Stomach (tissue), 9 donors: Measurements from ENCODE around the gene CTNNA3. TPM values are rescaled to one million over a fixed set of nuclear protein-coding genes. Genes with fewer than 3 reads are reported as not detected.

Experiments
- DNase-seq, 2 donors: peaks; one replicate each; pipeline versions ENCODE4 v3.0.0 to v3.0.0-alpha.2; 2013 to 2019
- H3K27ac ChIP-seq, 5 donors: fragments of 200-600 bp in 4 of 5; sonication (generic) in 4 of 5; one replicate each; pipeline ENCODE4 v1.5.1; 2013 to 2019; ENCODE audit warnings: mild to moderate bottlenecking in 1 of 5, moderate library complexity in 1 of 5
- H3K27me3 ChIP-seq, 3 donors: fragments of 200-600 bp; sonication (generic); one replicate each; pipeline ENCODE4 v1.5.1; 2017 to 2019; ENCODE audit warnings: mixed run types in 1 of 3
- H3K36me3 ChIP-seq, 4 donors: fragments of 200-600 bp; sonication (generic); 1 replicate in 3 of 4; 2 replicates in 1 of 4; pipeline ENCODE4 v1.5.1; 2016 to 2019
- H3K4me1 ChIP-seq, 4 donors: fragments of 200-600 bp; sonication (generic); one replicate each; pipeline ENCODE4 v1.5.1; 2016 to 2019
- H3K4me3 ChIP-seq, 4 donors: fragments of 200-600 bp; sonication (generic) in 3 of 4; one replicate each; pipeline ENCODE4 v1.5.1; 2016 to 2019; ENCODE audit warnings: mild to moderate bottlenecking in 1 of 4
- H3K9me3 ChIP-seq, 4 donors: fragments of 200-600 bp; sonication (generic); one replicate each; pipeline ENCODE4 v1.5.1; 2016 to 2019
- CTCF ChIP-seq, 7 experiments: fragments of 450-650 bp in 4 of 7; fragments of 200-600 bp in 3 of 7; sonication (generic) in 3 of 7; IDR thresholded peaks; one replicate each; pipeline ENCODE4 v1.5.1; 2016 to 2019; ENCODE audit warnings: antibody characterized with exemption in 7 of 7, control low read depth in 2 of 7, mild to moderate bottlenecking in 1 of 7
- EP300 ChIP-seq: sonication (generic); formaldehyde crosslinking; IDR thresholded peaks from one replicate; pipeline ENCODE4 v1.6.1; 2017; ENCODE audit warnings: antibody characterized with exemption
- POLR2A ChIP-seq, 4 donors: fragments of 450-650 bp; IDR thresholded peaks; one replicate each; pipeline ENCODE4 v1.6.1; 2016; ENCODE audit warnings: antibody characterized with exemption in 4 of 4, control low read depth in 2 of 4, mild to moderate bottlenecking in 1 of 4, moderate library complexity in 1 of 4
- POLR2AphosphoS5 ChIP-seq, 3 donors: sonication (generic); formaldehyde crosslinking; IDR thresholded peaks; one replicate each; pipeline ENCODE4 v1.6.1; 2016; ENCODE audit warnings: antibody characterized with exemption in 3 of 3
- WGBS, 5 donors: extraction: QIAGEN DNeasy Blood & Tissue Kit in 3 of 5; methylation state at CpG; one replicate each; pipeline versions ENCODE4 v1.1.5 to v1.1.7; 2013 to 2018; 5-methylcytosine and 5-hydroxymethylcytosine counted together
- intact Hi-C: fragments of 100-400 bp; cut with DNase I; formaldehyde crosslinking; loops from one replicate; pipeline ENCODE4 v1.15.1; 2023; ENCODE audit warnings: low total_unique reads
- polyA plus RNA-seq, 3 donors: library from polyadenylated mRNA; stranded (reverse); fragments of 200-250 nt; gene quantifications; one replicate each; pipeline ENCODE4 v1.2.3, GENCODE V29; 2013
- total RNA-seq, 5 donors: library from RNA; depleted of rRNA; stranded (reverse); fragments of >200 nt; gene quantifications; one replicate each; pipeline versions ENCODE4 v1.1.0 to v1.2.3, GENCODE V29; 2014 to 2016
- donor health status: healthy with polysubstance abuse.
- donor health status: Bipolar disorder and iron deficiency.
- donor health status: healthy.

Gene CTNNA3
- total and polyA plus RNA-seq, 8 donors, result 0.14 to 46.1 (median 12.9) TPM; not detected in 2

DNA sequence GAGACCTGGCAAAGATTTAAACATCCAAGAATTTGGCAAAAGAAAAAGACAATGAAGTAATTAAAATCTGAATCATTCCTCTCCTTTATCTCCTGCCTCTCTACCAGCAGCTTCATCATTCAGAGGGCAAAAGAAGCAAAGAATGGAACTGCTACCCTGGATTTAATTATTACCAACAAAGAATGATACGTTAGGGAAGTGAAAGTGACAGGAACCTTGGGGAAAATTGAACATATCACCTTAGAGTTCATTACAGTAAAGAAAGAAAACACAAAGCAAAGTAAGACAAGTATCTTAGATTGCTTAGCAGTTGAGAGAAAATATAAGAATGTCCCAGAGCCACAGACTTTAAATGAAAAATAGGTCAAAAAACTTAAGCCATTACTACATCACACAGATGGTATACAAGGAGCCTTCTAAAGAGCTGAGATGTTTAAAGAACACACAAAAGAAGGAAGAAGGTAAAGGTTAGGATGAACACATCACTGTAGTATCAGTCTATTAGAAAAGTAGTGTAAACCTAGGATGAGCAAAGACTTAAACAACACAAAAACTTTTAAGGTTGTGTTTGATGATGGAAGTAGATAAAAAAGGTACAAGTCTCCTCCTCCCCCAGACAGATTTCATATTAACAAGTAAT, 17.5 kb downstream of the CTNNA3 start:
- H3K36me3 ChIP-seq, result peaks cover 0 to 2% (median 0%) of the 10 kb centered on the region in 4 donors
- intact Hi-C loops, result no loop called here
- peaks cover 0 to 5% (median 5%) of the 10 kb centered on the region in 4 donors for H3K9me3 ChIP-seq
- 42 to 68% (median 51%) methylated on average over 1 of the region's 1 CpG for WGBS, 5 donors
- no peaks in the 10 kb centered on the region for H3K4me1 ChIP-seq
- no peak overlapping the region for H3K4me3 ChIP-seq
- no peak overlapping the region for H3K27ac ChIP-seq
- no peak for TF ChIP-seq POLR2AphosphoS5 (IDR thresholded peaks at IDR 0.05)
- TF ChIP-seq POLR2A (IDR thresholded peaks at IDR 0.05), result no peak
- no peak for TF ChIP-seq EP300
- TF ChIP-seq CTCF (IDR thresholded peaks at IDR 0.05), result no peak
- H3K27me3 ChIP-seq, result no peaks in the 10 kb centered on the region
- DNase-seq, result no peak

GRCh38 chr10:67676208-67676825, 19.7 kb downstream of the CTNNA3 start:
- H3K9me3 ChIP-seq, result no peaks in the 10 kb centered on the region
- DNase-seq, result no peak
- no peak overlapping the region for H3K4me3 ChIP-seq
- H3K27me3 ChIP-seq, result no peaks in the 10 kb centered on the region
- no peak for TF ChIP-seq EP300
- TF ChIP-seq POLR2AphosphoS5 (IDR thresholded peaks at IDR 0.05), result no peak
- TF ChIP-seq POLR2A (IDR thresholded peaks at IDR 0.05), result no peak
- TF ChIP-seq CTCF (IDR thresholded peaks at IDR 0.05), result no peak
- no peak overlapping the region for H3K27ac ChIP-seq
- H3K4me1 ChIP-seq, result no peaks in the 10 kb centered on the region
- no peaks in the 10 kb centered on the region for H3K36me3 ChIP-seq
- intact Hi-C loops, result no loop called here
- 43 to 71% (median 54%) methylated on average over 2 of the region's 2 CpGs for WGBS, 5 donors

DNA sequence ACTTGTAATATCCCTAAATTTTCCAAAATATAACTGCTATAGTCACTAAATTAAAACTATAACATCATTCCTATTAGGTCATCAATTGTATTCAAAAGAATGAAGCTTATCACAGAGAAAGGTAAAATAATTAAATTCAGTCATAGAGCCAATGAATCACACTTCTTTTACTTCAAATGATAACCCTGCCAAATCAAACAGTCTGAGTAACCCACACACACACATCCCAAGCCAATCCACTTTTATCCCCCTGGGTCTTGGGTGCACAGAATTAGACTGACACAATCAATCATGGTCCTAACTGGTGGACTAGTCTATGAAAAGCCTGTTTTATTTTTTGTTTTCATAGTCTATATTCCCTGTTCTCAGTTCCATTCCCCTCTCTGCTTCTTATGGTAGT, 25.6 kb downstream of the CTNNA3 start:
- Histone ChIP-seq H3K4me1 (peaks cover 0 to 15% (median 0%) of the 10 kb centered on the region in 4 donors), H3K36me3 (no peaks in the 10 kb centered on the region), H3K27me3 (no peaks in the 10 kb centered on the region), H3K4me3 (no peak overlapping the region), H3K9me3 (no peaks in the 10 kb centered on the region), H3K27ac (no peak overlapping the region)
- no peak for DNase-seq
- TF ChIP-seq CTCF (IDR thresholded peaks at IDR 0.05) (no peak), POLR2A (IDR thresholded peaks at IDR 0.05) (no peak), POLR2AphosphoS5 (IDR thresholded peaks at IDR 0.05) (no peak), EP300 (no peak)
- intact Hi-C loops, result no loop called here

DNA sequence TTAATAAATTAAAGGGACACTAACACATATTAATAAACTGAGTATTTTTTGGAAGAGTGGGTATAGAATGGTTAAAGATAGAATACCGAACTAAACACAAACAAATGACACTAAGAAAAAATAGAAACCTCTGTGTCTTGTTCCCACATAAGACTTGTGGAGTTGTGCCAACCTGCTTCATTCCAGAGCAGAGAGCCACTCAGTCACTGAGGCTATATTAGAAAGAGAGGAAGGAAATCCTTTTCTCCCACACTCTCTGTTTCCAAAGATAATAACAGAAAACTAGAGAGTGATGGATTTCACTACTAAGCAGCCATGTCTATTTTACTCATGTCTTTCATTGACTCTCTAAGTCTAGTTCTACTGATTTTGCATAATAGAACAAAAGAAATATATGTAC, 26.0 kb downstream of the CTNNA3 start:
- no peak for TF ChIP-seq POLR2A (IDR thresholded peaks at IDR 0.05)
- TF ChIP-seq POLR2AphosphoS5 (IDR thresholded peaks at IDR 0.05), result no peak
- no peak for TF ChIP-seq EP300
- TF ChIP-seq CTCF (IDR thresholded peaks at IDR 0.05), result no peak
- intact Hi-C loops, result no loop called here
- H3K9me3 ChIP-seq, result no peaks in the 10 kb centered on the region

More for the DNA sequence above, 26.0 kb downstream of the CTNNA3 start:
- no peak overlapping the region for H3K27ac ChIP-seq
- WGBS, 5 donors, result 28 to 50% (median 34%) methylated on average over 1 of the region's 1 CpG
- DNase-seq, result peak in 1 of 2 donors; percentile 23
- H3K27me3 ChIP-seq, result no peaks in the 10 kb centered on the region
- no peaks in the 10 kb centered on the region for H3K36me3 ChIP-seq
- H3K4me1 ChIP-seq, result peaks cover 0 to 15% (median 0%) of the 10 kb centered on the region in 4 donors
- H3K4me3 ChIP-seq, result no peak overlapping the region
